NCI-H510A treated with DMSO at 0.1 percent for 48 hours (cell line): Measurements from ENCODE around the gene DDIT3.

Experiments
- DNase-seq: peaks from one replicate; lab custom pipeline; 2025; lab: John Stamatoyannopoulos, UW

Gene DDIT3

DNA sequence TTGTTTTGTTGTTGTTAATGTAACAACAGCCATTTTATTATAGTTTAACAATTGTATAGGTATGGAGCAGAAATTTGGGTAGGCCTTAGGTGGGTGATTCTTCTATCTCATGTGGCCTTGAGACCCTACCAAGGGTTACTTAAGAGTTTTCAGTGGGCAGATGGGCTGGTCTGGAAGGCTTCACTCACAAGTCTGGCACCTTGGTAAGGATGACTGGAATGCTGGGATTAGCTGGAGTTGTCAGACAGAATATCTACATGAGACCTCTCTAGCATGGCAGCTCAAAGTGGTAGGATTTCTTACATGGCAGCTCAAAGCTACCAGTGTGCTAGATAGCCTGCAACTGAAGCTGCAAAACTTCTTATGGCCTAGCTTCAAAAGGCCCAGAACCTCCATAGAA is 34.6 kb downstream of the DDIT3 start:
- DNase-seq, result no peak

DNA sequence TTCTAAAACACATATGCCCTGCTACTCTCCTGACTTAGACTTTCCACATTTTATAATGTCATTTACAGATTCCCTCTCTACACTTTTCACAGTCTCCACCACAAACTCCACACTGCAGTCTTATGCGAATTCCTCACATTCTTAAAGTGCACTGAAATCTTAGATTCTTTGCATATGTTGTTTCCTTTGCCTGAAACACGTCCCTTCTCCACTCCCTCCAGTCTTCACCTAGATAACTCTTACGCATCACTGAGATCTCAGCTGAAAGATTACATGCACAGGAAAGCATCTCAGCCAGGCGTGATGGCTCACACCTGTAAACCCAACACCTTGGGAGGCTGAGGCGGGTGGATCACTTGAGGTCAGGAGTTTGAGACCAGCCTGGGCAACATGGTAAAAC is 36.8 kb downstream of the DDIT3 start:
- no peak for DNase-seq

DNA sequence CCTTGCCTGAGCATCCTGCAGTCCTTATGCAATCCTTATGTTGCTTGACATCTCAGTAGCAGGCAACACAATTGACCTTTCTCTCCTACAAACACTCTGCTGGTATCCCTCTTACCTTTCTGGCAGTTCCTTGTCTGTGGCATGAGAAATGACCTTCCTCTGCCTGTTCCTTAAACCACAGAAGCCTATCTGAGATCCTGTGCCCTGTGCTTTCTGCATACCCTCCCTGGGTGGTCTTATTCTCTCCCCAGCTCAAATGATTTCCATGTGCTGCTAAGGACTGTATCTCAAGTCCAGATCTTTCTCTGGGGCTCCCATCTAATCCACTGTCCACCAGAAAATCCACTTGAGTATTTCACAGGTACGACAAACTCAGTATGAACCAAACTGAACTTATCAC is 38.6 kb downstream of the DDIT3 start:
- DNase-seq, result no peak

DNA sequence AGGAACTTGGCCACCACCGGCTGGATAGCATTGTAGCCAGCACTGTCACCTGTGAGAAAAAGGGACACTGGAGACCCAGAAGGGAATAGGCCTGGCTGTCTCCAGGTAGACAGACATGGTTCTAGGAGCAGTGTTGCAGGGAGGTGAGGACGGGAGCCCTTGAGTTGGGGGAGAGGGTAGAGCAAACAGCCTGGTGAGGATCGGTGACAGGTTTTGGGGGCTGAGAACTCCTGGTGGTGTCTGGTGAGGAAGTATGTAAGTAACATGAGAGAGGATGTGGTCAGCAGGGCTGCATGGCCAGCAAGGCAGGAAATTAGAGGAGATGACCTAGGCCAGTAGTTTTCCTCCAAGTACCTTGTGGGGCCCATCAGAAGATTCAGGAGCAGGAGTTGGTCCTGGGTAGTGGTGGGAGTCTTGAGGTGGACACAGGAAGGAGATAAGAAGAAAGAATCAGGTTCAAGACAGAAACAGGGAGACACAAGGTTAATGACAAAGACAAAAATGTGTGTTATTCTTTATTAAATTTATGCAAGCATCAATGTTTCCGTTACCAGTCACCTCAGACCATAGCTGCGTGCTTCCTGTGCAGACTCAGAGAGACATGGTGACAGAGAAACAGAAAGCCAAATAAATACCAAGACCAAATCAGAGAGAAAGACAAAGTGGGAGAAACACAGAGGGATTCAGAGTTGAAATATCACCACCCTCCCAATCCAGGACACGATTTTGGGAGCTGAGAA is 40.8 kb downstream of the DDIT3 start, which contains the start of gene ARHGAP9:
Gene ARHGAP9 (minus strand): TSS at position 491 of the 740 bp plus-strand sequence. CDS start 460 bp downstream, at position 31.
- DNase-seq, result no peak

DNA sequence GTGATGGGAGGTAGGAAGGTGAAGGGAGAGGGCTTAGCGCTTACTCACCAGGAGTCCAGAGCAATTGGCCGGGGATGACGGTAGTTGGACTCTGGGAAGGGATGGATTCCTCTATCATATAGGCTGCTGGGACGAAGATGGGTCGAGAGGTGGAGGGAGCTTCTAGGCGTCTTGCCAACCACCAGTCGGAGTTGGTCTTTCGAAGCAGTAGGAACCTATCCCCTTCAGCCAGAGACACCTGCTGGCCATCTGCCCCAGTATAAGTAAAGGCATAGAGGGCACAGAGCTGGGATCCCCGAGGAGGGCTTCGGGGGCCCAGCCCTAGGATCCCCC is 41.3 kb downstream of the DDIT3 start:
- DNase-seq, result no peak

DNA sequence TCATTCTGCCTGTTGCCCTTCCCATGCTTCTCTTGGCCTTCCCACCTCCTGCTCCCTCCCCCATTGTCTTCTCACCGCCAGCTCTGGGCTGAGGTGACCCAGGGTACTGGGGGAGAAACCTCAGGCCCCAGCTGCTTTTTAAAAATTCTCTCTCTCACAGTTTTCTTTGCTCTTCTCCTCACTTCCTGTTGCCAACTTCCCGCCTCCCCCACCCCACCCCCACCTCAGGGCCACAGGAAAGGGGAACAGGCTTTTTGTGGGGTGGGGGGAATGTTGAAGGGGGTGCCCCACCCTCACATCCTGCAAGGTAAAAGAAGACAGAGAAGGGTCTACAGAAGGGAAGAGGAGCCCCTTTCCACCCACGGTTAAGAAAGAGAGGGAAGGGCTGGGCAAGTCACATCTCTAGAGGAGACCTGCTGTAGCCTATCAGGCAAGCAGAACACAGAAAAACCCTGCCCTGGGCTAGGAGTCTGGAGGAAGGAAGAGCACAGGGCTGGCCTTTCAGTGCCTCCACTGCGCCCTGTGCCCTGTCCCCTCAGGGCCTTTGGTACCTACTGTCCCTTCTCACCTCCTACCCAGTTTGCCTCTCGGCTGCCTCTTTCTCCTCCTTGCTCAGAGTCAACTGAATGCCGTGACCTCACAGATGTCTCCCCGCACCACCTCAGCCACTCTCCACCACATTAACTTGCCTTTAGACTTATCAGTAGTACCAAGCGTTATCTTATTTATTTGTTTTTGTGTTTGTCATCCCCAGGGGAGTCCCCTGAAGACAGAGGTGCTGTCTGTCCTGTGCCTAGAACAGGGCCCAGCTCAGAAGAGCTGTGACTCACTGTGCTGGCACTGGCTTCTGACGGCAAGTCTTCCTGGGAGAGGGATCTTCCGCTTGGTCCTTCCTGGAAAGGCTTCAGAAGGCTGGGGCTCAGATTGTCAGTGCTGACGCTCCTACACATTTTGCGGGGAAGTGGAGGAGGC is 42.3 kb downstream of the DDIT3 start:
- DNase-seq, result no peak

DNA sequence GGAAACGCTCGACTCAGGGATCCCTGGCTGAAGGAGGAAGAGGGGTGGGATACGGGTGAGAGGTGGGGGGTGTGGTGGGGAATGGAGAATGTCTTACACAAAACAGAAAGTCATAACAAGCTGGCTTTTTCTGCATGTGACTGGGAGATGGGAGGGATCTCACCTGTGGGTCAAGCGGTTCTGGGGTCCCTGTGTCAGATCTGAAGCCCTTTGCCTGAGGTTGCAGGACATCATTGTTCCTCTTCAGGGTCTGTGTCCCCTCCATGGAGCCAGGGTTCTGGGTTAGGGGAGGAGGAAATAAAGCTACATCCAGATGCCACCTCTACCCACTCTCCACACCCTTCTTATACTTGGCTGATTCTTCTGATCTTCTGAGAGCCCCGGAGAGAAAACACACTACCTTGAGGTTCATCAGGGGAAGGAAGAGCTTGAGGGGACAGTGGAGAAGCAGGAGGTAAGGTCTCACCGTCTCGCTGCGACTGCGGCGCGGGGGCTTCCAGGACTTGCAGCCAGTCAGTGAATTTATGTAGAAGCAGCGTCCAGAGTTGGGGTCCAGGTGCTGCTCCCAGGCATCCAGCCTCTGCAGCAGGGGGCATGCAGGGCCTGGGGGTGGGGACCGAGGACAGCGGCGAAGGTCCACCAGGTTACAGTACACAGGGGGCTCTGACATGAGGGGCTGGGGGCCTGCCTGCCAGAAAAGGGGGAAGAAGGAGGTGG is 43.2 kb downstream of the DDIT3 start:
- no peak for DNase-seq

DNA sequence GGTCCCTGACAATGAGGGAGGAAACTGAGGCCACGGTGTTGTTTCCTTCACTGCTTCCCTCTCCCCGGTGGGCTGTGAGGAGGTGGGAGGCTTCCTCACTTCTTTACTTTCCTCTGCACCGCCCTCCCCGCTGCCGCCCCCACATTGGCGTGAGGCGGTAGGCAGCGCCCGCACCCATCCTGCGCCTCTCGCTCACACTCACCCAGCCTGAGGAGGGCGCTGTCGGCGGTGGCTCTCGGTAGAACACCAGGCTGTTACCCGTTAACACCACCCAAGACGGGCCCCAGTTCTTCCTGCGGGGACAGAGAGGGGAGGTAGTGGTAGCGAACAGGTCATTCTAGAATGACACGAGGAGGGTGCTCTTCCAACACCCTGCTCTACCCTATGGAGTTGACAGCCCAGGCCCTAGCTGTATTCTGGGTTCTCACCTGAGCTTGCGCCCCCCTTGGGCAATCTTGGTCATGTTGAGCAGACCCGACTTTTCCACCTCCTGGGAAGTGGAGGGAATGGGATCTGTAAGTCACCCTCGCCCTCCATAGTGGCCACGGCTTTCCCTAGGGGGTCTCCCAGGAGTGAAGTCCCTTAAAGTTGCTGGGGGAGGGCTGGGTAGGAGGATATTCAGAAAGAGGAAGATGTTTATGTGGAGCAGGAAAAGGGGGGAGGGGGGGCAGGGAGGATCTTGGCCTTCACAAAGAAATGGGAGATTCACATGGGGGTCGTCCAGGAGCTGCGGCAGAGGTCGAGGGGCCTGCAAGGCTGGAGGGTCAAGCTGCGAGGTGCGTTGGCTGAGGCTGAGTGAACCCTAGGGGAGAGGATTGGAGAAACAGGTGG is 43.9 kb downstream of the DDIT3 start:
- DNase-seq, result no peak

DNA sequence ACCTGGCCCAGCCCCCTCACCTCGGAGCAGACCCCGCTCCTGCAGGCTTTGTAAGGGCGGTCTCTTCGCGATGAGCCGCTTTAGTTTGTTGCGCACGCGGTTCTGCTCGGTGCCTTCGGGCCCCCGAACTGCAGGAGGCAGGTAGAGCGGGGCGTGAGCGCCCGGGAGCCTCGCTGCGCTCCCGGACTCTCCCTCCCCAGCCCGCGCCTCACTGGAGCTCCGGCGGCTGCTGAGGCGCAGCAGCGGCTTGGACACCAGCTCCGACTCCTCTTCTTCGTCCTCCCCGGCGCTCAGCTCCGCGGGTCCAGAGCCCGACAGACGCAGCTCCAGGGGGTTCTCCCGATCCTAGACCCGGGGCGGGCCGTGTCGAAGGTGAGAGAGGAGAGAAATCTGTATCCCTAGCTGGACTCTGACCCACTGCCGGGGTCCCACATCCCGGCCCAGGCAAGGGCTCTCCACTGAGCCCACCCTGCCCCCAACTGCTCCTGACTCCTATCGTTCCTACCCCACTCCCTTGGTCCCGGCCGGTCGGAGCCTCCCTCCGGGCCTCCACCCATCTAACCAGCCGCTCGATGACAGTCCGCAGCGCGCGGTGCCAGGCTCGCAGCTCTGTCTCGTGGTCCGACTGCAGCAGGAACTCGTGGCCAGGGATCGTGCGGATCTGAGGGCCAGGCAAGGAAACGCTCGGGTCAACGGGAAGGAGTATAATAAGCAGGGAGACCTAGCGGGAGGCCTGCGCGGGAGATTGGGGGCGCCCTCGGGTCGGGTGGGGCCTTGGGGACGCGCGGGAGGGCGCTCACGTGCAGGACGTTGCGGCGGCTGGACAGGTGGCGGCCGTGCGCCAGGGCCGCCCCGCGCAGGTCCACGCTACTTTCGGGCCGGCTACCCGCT is 44.8 kb downstream of the DDIT3 start:
- DNase-seq, result no peak

DNA sequence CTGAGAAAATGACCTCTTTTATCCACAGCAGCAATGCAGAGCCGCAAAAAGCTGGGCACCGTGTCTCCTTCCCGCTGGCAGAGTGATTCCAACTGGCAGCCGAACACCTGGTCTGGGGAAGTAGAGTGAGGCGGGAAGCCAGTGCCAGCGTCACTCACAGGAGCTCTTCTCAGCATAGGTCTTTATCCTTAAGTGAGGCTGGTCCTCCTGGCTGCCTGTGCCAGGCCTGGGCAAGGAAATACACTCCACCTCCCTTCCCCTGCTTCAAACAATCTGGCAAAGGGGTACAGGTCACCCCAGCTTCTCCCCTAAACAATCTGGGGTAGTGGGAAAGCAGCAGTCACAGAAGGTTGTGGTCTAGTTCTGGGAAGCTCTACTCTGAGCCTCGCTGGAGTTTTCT is 45.5 kb downstream of the DDIT3 start:
- DNase-seq, result no peak

DNA sequence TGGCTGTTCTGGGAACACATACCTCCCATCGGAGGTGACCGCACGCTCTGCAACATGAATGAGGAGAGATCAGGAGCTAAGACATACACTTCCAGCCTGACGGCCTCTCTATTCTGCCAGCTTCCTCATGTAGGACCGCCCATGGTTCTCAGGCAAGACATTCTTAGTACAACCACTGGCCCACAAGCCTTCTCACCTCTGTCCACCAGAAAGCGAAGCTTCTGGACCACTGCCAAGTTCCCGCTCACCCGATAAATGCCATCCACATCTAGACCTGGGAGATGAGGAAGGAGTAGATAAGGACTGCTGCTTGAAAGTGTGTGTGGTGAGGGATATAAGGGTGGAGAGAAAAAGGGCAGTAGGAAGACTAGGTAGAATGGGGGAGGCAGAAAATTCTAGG is 45.9 kb downstream of the DDIT3 start:
- no peak for DNase-seq

DNA sequence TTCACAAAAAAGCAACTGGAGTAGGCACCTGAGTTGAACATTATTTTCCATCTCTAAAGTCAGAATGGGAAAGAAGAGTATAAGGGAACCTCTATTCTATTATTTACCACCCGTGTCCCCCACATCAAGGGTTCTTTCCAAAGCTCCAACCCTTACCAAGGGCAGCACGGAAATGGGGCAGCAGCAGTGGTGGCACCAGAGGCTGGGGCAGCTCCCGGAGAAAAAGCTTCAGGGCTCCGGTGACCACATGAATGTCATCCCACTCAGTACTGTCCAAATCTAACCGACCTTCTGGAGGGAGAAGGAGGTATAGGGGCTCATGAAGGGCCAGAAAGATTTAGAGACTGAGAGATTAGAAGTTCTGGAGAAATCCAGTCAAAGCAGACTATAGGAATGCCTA is 46.4 kb downstream of the DDIT3 start:
- DNase-seq, result no peak

DNA sequence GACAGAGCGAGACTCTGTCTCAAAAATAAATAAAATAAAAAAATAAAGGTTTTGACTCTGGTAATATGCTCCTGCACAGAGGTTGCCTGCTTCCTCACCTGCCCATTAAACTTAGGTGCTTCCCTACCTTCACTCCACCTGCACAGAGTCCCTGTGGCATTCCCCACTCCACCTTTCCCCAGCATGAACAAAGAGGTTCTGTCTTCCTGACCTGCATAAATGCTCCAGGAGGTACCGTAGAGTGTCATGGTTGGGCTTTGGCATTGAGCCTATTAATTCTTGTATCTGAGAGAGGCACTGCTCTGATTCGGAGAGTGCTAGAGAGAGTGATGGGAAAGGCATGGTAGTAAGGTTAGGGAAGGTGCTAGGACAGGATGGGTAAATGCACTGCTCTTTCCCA is 46.9 kb downstream of the DDIT3 start:
- DNase-seq, result no peak

DNA sequence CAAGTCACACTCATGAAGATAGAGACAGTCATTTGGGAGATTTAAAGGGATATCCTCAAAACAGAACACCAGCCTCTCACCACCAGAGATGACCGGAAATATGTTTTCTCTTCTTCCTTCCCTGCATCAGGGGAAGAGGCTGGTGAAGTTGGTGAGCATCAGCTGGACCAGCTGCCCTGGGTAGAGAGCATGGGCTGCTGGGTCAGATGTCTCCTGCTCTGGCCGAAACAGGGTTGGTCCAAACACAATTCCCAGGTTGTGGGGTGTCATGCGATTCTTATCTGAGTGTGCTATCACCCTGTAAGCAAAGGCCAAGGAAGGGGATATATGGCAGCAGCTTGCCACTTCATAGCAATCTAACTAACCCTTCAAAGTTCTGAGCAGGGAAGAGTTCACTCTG is 47.9 kb downstream of the DDIT3 start:
- DNase-seq, result no peak

DNA sequence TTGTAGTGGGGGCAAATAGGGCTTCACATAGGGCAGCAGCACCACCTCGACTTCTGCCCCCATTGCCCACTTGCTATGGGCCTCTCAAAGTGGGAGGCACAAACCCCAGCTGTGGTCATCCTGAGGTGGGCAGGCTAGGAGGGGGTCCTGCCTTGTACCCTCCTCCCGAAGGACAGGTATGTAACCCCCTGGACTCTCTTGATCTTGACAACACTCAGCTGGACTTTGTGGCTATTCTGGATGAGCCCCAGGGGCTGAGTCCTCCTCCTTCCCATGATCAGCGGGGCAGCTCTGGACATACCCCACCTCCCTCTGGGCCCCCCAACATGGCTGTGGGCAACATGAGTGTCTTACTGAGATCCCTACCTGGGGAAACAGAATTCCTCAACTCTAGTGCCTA is 48.7 kb downstream of the DDIT3 start:
- no peak for DNase-seq

DNA sequence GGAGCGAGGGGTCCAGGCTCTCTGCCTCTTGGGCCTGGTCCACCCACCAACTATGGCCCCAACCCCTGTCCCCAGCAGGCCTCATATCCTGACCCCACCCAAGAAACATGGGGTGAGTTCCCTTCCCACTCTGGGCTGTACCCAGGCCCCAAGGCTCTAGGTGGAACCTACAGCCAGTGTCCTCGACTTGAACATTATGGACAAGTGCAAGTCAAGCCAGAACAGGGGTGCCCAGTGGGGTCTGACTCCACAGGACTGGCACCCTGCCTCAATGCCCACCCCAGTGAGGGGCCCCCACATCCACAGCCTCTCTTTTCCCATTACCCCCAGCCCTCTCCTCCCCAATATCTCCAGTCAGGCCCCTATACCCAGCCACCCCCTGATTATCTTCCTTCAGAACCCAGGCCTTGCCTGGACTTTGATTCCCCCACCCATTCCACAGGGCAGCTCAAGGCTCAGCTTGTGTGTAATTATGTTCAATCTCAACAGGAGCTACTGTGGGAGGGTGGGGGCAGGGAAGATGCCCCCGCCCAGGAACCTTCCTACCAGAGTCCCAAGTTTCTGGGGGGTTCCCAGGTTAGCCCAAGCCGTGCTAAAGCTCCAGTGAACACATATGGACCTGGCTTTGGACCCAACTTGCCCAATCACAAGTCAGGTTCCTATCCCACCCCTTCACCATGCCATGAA is 49.2 kb downstream of the DDIT3 start:
- DNase-seq, result no peak

DNA sequence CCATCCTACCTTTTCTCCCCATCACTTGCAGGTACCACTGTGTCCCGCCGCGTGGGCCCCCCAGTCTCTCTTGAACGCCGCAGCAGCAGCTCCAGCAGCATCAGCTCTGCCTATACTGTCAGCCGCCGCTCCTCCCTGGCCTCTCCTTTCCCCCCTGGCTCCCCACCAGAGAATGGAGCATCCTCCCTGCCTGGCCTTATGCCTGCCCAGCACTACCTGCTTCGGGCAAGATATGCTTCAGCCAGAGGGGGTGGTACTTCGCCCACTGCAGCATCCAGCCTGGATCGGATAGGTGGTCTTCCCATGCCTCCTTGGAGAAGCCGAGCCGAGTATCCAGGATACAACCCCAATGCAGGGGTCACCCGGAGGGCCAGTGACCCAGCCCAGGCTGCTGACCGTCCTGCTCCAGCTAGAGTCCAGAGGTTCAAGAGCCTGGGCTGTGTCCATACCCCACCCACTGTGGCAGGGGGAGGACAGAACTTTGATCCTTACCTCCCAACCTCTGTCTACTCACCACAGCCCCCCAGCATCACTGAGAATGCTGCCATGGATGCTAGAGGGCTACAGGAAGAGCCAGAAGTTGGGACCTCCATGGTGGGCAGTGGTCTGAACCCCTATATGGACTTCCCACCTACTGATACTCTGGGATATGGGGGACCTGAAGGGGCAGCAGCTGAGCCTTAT is 49.9 kb downstream of the DDIT3 start:
- no peak for DNase-seq

DNA sequence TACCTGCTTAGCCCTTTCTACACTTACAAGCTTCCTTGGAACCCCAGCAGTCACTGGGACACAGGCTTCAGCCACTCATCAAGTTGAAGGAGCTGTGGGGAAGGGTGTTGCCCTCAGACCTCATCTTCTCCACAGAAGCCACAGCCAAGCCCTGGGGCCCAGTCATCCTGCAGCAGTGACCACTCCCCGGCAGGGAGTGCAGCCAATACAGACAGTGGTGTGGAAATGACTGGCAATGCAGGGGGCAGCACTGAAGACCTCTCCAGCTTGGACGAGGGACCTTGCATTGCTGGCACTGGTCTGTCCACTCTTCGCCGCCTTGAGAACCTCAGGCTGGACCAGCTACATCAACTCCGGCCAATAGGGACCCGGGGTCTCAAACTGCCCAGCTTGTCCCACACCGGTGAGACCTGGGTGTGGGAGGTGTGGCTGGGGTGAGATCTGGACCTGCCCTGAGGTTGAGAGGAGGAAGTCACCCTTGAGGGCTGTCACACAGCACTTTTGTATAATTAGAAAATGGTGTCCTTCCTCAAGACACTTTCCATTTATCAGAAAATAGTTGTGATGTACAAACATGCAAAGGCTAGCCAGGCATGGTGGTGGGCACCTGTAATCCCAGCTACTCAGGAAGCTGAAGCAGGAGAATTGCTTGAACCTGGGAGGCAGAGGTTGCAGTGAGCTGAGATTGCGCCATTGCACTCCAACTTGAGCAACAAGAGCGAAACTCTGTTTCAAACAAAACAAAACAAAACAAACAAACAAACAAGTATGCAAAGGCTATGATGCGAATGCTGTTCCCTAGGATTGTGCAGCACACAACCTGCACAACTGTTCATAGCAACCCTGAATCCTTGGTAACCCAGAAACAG is 50.8 kb downstream of the DDIT3 start:
- no peak for DNase-seq

DNA sequence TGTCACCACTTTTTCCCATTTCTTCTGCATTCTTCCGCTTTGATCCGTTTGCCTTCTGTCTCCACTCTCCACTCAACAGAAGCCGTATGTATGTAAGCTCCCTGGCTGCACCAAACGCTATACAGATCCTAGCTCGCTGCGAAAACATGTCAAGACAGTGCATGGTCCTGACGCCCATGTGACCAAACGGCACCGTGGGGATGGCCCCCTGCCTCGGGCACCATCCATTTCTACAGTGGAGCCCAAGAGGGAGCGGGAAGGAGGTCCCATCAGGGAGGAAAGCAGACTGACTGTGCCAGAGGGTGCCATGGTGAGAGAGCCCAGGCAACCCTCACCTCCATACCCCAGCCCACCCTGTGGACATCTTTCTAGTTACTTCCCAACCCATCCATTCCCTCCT is 52.4 kb downstream of the DDIT3 start:
- no peak for DNase-seq
